Type B pancreatic cell (in vitro differentiated cells): ENCODE results near the gene CEP250. TPM values are rescaled to one million over a fixed set of nuclear protein-coding genes. Genes with fewer than 3 reads are reported as not detected.
A peak's percentile ranks its signal among the peaks of the same experiment; 100 is the strongest.

ENCODE experiments used
- DNase-seq: peaks from one replicate; pipeline ENCODE4 v3.0.0; 2021; ENCODE audit warnings: mixed read lengths; ENCODE audit not compliant: unreplicated experiment; ENCODE audit errors: extremely low spot score
- H3K27ac Mint-ChIP-seq: 2 replicates; pipeline ENCODE4 v1.8.0; 2021; ENCODE audit warnings: mild to moderate bottlenecking, mixed read lengths
- H3K27me3 Mint-ChIP-seq: 2 replicates; pipeline ENCODE4 v1.8.0; 2021; ENCODE audit warnings: mixed read lengths
- H3K36me3 Mint-ChIP-seq: 2 replicates; pipeline ENCODE4 v1.8.0; 2021; ENCODE audit warnings: mixed read lengths
- H3K4me1 Mint-ChIP-seq: one replicate; pipeline ENCODE4 v1.8.0; 2021; ENCODE audit warnings: mixed read lengths; ENCODE audit not compliant: unreplicated experiment
- H3K4me3 Mint-ChIP-seq: 2 replicates; pipeline ENCODE4 v1.8.0; 2021; ENCODE audit warnings: mild to moderate bottlenecking, mixed read lengths
- H3K9me3 Mint-ChIP-seq: 2 replicates; pipeline ENCODE4 v1.8.0; 2021; ENCODE audit warnings: mixed read lengths
- total RNA-seq: library from RNA; stranded (reverse); gene quantifications from 2 replicates; pipeline ENCODE4 v1.2.1, GENCODE V29; 2021; ENCODE audit warnings: low replicate concordance
- TF ChIP-seq, protein P1 (sequence below): fragments of 200-600 bp; sonication (generic); conservative IDR thresholded peaks from 2 replicates; pipeline ENCODE4 v1.5.0; 2021; ENCODE audit warnings: antibody characterized with exemption, mild to moderate bottlenecking

CEP250 gene
- total RNA-seq, 1 donor from 2014 or later = 57.1 TPM

DNA sequence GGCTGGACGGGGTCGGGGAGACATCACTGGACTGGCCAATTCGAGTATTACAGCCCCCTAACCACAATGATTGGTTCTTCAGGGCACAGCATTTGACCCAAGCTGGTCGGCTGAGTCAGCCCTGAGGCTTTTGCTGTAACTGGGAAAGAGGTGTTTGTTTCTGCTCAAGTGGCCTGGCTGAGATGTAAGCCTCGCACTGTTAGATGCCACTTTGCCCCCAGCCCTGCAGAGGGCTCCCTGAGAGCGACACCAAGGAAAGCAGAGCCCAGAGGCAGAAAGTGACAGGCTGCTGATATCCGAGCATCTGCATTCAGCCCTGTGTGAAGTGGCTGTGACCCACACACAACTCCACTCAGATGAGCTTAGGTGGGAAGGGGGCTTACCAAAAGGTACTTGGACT is 105.9 kb downstream of the CEP250 start:
- no peak for DNase-seq
- Mint-ChIP-seq H3K27me3 (no peaks in the 10 kb centered on the region), H3K36me3 (peaks cover 9% of the 10 kb centered on the region), H3K9me3 (no peaks in the 10 kb centered on the region), H3K4me3 (no peak overlapping the region), H3K4me1 (no peaks in the 10 kb centered on the region), H3K27ac (no peak overlapping the region)
- TF ChIP-seq, protein P1, sequence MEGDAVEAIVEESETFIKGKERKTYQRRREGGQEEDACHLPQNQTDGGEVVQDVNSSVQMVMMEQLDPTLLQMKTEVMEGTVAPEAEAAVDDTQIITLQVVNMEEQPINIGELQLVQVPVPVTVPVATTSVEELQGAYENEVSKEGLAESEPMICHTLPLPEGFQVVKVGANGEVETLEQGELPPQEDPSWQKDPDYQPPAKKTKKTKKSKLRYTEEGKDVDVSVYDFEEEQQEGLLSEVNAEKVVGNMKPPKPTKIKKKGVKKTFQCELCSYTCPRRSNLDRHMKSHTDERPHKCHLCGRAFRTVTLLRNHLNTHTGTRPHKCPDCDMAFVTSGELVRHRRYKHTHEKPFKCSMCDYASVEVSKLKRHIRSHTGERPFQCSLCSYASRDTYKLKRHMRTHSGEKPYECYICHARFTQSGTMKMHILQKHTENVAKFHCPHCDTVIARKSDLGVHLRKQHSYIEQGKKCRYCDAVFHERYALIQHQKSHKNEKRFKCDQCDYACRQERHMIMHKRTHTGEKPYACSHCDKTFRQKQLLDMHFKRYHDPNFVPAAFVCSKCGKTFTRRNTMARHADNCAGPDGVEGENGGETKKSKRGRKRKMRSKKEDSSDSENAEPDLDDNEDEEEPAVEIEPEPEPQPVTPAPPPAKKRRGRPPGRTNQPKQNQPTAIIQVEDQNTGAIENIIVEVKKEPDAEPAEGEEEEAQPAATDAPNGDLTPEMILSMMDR = peak; percentile 55

DNA sequence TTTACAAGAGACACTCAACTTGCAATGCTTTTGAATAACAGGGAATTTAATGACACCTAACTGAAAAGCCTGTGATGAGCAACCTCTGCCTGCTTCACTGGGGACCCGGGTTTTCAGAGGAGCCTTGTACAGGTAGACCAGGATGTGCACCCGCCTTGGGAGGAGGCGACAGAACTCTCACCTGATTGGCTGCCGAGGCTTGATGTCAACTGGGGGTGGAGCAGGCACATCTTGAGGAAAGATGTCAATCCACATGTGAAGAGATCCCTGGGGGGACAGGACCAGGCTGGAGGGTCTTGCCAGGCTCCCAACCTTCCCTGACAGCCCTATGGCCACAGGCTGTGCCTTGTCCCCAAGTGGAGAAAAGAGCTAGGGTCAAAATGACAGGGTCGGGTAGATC is 106.3 kb downstream of the CEP250 start:
- DNase-seq = no peak
- H3K4me3 Mint-ChIP-seq = no peak overlapping the region
- H3K36me3 Mint-ChIP-seq = peaks cover 9% of the 10 kb centered on the region
- TF ChIP-seq, protein P1 = no peak
- H3K9me3 Mint-ChIP-seq = no peaks in the 10 kb centered on the region
- H3K27ac Mint-ChIP-seq = no peak overlapping the region
- H3K4me1 Mint-ChIP-seq = no peaks in the 10 kb centered on the region
- H3K27me3 Mint-ChIP-seq = no peaks in the 10 kb centered on the region

DNA sequence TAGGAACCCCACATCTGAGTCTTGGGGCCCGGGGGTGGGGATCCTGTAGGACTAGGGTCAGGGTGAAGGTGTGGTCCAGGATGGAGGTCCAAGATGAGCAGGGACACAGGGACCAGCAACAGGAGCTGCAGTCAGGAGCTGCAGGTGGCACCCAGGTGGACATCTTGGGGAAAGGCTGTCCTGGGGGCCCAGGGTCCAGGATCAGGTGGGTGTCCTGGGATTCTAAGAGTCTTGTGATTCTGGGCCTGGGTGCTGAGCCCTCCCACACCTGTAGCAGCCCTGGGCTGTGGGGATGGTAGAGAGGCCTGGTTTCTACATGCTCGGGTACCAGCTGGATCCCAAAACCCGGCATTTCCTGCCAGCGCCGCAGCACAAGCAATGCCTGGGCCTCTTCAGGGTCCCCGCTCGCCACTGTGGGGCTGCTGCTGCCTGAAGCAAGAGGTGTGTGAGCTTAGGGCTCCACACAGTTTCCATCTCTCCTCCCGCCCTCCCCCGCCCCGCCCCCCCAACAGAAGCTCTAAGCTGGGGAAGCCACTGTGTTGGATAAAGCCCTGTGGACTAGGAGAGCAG is 107.2 kb downstream of the CEP250 start:
- no peak for DNase-seq
- H3K27me3 Mint-ChIP-seq = no peaks in the 10 kb centered on the region
- H3K4me1 Mint-ChIP-seq = no peaks in the 10 kb centered on the region
- H3K36me3 Mint-ChIP-seq = peaks cover 9% of the 10 kb centered on the region
- TF ChIP-seq, protein P1 = no peak
- H3K27ac Mint-ChIP-seq = no peak overlapping the region
- no peaks in the 10 kb centered on the region for H3K9me3 Mint-ChIP-seq
- no peak overlapping the region for H3K4me3 Mint-ChIP-seq

DNA sequence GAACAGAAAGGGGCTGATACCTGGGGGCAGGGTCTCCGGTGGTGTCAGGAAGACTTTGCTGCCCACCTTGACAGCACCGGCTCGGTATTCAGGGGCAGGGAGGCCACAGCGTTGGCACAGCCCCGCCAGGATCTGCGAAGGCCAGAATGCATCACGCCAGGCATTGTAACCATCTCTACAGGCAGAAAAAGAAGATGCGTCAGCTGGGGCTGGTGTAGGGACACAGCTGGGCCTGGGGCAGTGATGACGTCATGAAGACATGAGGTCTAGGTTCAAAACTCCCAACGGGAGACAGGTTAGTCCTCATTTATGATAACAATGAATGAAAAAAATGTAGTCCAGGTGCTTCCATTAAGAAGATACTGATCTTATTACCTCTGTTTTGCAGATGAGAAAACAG is 108.4 kb downstream of the CEP250 start:
- DNase-seq = no peak
- H3K27ac Mint-ChIP-seq = no peak overlapping the region
- H3K36me3 Mint-ChIP-seq = peaks cover under 1% of the 10 kb centered on the region
- no peaks in the 10 kb centered on the region for H3K27me3 Mint-ChIP-seq
- H3K9me3 Mint-ChIP-seq = no peaks in the 10 kb centered on the region
- H3K4me3 Mint-ChIP-seq = no peak overlapping the region
- TF ChIP-seq, protein P1 = no peak
- H3K4me1 Mint-ChIP-seq = no peaks in the 10 kb centered on the region

DNA sequence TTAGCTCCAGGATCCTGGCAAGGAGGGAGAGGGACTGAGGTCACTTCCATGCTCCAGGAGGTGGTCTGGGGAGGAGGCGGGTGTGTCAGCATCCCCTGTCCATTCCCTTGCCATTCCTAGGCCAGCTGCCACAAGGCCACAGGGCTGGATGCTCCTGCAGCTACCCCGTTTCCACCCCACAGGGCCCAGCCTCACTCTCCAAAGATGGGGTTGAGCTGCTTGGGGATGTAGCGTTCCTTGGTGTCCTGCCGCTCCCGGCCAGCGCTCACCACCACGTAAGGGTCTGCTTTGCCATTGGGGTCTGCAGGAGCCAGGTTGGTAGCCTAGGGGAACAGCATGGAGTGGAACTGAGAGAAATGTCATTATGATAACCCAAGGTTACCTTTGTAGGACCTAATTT is 109.5 kb downstream of the CEP250 start:
- Mint-ChIP-seq H3K27me3 (no peaks in the 10 kb centered on the region), H3K4me3 (no peak overlapping the region), H3K36me3 (no peaks in the 10 kb centered on the region), H3K9me3 (no peaks in the 10 kb centered on the region), H3K27ac (no peak overlapping the region), H3K4me1 (no peaks in the 10 kb centered on the region)
- no peak for DNase-seq
- TF ChIP-seq, protein P1 = no peak

DNA sequence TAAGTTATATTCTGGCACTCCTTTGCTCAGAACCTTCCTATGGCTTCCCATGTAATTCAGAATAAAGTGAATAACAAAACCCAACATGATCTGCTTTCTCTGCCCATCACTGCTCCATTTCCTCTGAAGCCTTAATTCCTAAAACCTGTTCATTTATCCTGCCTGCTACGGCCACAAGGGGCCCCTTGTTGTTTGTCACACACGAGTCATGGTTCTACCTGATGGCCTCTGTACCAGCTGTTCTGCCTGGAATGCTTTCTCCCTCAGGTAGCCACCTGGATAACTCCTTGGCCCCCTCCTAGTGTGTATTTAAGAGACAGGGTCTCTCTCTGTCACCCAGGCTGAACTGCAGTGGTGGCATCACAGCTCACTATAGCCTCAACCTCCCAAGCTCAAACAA is 113.2 kb downstream of the CEP250 start:
- no peak overlapping the region for H3K4me3 Mint-ChIP-seq
- no peak for DNase-seq
- H3K9me3 Mint-ChIP-seq = no peaks in the 10 kb centered on the region

More for the DNA sequence above, 113.2 kb downstream of the CEP250 start:
- no peaks in the 10 kb centered on the region for H3K36me3 Mint-ChIP-seq
- no peaks in the 10 kb centered on the region for H3K4me1 Mint-ChIP-seq
- TF ChIP-seq, protein P1 = peak; percentile 47
- H3K27me3 Mint-ChIP-seq = no peaks in the 10 kb centered on the region
- H3K27ac Mint-ChIP-seq = no peak overlapping the region
